Fibroblast of skin of right quadriceps (primary cell): Measurements from ENCODE around the gene ADCY7.

ENCODE experiments used
- DNase-seq: peaks from one replicate; pipeline ENCODE4 v3.0.0-alpha.2; 2013

ADCY7 gene

DNA sequence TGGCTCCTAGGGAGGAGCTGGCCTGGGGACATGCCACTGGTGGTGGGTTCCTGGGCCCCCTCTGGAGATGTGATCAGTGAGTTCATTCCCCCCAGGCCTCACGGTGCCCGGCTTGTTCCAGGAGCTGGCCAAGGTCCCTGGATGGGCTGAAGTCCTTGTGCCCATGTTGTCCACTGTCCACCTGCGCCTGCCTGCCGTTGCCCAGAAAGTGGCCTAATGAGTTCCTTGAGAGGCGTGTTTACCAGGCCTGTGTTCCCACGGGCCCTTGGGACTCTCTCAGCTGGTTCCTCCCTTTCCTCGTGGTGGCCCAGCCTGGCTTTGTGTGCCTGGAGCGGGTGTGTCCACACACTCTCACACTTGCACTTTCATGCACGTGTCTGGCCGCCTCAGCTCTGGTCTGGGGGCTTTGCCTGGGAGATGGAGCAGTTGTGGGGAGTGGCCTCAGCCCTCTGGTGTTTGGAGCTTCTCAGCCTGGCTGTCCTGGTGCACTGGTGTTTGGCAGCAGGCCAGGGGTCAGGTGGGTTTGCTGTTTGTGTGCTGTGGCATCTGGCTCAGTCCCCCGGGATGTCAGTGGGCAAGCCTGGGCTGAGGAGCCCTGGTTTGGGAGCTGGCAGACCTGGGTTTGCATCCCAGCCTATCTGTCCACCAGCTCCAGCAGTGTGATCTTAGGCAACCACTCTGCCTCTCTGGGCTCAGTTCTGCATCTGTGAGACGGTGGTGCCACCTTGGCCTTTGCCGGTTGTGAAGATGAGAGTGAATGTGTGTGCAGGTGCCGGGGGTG lies 18.0 kb downstream of the ADCY7 start:
- DNase-seq: no peak

DNA sequence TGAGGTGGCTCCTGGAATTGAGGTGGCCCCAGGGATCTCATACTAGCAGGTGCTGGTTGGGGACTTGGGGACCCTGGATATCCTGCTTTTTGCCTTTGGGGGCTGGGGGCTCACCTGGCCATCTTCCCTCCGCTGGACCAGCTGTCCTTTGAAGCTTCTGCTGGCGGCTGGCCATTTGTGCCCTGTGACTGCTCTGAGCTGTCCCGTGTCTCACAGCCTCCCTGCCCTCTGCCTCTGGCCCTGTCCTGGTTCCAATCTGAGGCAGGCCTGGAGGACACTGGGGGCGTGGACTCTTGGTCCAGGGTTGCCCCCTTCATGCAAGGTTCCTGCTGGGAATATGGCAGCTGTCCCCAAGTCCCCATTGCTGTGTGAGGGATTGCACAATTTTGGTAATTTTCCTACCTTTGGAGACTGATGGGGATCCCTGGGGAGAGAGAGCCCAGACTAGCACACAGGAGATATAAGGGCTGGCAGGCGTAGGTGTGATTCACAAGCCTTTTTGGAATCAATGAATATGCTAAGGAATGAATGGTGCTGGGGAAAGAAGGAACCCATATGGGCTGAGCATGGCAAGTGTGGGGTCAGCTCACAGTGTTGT lies 19.2 kb downstream of the ADCY7 start:
- no peak for DNase-seq

DNA sequence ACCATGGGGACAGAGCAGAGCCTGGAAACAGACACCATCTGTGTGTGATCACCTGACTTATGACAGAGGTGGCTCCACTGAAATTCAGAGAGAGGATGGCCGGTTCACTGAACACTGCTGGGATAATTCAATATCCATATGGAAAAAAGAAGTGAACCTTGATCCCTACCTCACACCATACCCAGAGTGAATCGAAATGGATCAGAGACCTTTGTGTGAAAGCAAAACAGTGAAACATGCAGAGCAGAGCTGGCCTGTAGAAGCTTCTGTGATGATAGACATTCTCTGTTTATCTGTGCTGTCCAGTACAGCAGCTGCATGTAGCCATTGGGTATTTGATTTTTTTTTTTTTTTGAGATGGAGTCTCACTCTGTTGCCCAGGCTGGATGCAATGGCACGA lies 20.3 kb downstream of the ADCY7 start:
- no peak for DNase-seq

DNA sequence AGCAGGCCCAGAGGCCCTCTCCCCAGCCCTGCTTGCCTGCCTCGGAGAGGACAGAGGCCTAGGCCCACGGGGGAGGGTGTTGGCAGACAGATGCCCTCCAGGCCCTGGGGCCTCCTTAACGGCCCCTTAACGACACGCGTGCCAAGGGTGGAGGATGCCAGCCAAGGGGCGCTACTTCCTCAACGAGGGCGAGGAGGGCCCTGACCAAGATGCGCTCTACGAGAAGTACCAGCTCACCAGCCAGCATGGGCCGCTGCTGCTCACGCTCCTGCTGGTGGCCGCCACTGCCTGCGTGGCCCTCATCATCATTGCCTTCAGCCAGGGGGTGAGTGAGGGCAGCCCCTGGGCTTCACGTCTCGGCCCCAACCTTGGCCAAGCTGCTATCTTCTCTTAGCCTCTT lies 21.7 kb downstream of the ADCY7 start:
- DNase-seq: no peak

DNA sequence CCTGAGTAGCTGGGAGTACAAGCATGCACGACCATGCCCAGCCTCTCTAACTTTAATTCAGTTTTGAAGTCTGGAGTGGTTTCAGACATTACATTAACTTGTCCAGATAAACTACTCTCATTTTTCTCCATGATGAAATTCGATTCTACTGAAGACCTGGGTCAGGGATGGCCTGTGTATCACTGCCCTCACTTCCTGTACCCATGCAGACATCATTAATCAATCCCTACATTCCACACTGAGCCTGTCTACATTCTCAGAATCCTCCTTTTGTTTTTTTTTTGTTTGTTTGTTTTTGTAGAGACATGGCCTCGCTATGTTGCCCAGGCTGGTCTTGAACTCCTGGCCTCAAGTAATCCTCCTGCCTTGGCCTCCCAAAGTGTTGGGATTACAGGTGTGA lies 22.6 kb downstream of the ADCY7 start:
- no peak for DNase-seq

DNA sequence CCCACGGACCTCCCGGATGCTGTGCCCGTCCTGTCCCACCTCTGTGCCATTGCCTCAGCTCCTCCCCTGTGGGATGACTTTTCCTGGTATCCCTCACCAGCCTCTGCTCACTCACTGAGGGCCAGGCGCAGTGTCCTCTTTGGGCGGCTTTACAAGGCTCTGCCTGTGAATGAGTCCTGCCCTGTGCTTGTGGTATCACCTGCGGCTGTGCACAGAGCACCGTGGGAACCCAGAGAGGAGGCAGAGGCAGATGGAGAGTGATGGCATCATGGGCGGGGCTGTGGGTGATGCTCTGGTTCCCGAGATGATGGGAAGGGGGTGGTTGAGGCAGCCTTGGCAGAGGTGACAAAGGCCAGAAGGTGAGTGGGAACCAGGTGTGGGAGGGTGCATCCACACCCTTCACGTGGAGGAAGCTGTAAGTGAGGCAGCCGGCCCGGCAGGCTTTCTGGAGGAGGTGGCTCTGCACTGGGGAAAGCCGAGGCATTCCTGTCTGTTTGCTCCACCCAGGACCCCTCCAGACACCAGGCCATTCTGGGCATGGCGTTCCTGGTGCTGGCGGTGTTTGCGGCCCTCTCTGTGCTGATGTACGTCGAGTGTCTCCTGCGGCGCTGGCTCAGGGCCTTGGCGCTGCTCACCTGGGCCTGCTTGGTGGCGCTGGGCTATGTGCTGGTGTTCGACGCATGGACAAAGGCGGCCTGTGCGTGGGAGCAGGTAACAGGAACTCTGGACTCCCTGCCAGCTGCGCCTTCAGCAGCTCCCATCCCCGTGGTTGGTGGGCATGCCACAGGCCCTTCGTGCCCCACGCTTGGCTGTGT lies 23.8 kb downstream of the ADCY7 start:
- no peak for DNase-seq

DNA sequence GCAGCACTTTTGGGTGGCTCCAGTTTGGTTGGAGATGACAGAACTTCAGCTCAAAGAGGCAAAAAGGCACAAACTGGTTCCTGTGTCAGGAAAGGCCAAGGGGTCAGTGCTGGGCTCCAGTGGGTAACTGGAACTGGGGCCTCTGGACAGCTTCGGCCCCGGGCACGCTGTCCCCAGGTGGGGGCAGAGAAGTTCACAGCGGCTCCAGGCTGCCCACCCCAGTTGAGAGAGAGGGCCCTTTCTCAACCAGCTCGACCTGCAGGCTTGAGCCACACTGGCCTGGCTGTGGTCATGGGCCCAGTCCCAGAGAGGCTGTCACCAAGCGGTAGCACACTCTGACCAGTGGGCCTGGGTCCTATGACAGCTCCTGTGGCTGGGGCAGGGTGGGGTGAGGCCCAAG lies 24.5 kb downstream of the ADCY7 start:
- no peak for DNase-seq

DNA sequence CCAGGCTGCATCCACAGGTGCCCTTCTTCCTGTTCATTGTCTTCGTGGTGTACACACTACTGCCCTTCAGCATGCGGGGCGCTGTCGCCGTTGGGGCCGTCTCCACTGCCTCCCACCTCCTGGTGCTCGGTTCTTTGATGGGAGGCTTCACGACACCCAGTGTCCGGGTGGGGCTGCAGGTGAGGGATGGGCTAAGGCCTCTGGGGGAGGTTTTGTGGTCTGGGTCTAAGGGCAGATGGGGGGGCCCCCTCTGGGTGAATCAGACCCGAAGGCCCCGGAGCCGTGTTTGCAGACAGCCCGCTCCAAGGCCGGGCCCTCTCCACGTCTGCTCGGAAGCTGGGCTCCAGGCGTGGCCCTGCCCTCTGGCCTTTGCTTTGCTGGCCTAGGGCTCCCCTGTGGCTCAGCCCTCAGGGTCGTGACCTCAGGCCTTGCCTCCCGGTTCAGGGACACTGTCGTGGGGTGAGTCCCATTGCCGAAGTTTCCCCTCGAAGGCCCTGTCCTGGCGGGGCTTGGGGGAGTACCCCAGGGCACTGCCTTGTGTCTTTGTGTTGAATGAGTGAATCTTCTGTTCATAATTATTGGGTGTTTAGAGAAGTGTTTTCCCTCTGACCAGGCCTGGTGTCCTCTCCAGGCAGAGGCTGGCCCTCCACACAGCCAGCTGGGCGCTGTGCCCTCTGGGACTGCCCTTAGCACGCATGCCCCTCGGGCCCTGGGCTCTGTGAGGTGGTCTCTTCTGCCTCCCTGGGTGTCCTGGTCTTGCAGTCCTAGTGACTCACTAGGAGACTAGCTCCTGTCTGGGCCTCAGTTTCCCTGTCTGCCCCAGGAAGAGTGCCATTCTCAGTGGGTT lies 25.6 kb downstream of the ADCY7 start:
- no peak for DNase-seq

DNA sequence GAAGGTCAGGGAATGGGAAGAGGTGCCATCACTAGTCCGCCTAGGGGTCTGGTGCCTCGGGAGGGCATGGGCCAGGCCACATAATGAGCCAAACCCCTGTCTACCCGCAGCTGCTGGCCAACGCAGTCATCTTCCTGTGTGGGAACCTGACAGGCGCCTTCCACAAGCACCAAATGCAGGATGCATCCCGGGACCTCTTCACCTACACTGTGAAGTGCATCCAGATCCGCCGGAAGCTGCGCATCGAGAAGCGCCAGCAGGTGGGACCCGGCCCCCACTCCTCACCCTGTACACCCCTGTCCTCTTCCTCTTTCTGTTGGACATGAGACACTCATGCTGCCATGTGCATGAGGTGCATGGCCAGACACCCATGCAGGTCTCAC lies 26.2 kb downstream of the ADCY7 start:
- DNase-seq: no peak

DNA sequence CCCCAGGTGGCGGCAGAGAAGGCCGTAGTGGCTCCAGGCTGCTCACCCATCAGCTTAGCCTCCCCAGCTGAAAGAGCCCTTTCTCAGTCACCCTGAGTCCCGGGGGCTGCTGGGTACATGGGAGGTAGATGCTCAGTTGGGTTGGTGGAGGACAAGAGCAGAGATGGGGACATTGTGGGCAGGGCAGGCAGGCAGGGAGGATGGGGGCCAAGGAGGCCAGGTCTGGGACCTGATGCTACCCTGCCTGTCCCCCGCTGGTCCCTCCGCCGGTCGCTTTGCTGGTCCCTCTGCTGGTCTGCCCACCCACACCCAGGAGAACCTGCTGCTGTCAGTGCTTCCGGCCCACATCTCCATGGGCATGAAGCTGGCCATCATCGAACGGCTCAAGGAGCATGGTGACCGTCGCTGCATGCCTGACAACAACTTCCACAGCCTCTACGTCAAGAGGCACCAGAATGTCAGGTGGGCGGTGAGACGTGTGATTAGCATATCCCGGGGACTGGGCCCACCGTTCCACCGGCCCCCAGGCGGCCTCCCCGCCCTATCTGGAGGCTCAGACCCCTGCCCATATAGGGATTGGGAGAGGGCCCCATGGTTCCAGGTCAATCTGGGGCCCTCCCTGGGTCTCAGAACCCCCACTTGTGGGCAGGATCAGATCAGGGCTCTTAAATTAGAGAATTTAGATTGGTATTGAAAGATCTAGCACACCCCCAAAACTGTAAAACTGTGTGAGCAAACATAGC lies 26.9 kb downstream of the ADCY7 start:
- DNase-seq: no peak

DNA sequence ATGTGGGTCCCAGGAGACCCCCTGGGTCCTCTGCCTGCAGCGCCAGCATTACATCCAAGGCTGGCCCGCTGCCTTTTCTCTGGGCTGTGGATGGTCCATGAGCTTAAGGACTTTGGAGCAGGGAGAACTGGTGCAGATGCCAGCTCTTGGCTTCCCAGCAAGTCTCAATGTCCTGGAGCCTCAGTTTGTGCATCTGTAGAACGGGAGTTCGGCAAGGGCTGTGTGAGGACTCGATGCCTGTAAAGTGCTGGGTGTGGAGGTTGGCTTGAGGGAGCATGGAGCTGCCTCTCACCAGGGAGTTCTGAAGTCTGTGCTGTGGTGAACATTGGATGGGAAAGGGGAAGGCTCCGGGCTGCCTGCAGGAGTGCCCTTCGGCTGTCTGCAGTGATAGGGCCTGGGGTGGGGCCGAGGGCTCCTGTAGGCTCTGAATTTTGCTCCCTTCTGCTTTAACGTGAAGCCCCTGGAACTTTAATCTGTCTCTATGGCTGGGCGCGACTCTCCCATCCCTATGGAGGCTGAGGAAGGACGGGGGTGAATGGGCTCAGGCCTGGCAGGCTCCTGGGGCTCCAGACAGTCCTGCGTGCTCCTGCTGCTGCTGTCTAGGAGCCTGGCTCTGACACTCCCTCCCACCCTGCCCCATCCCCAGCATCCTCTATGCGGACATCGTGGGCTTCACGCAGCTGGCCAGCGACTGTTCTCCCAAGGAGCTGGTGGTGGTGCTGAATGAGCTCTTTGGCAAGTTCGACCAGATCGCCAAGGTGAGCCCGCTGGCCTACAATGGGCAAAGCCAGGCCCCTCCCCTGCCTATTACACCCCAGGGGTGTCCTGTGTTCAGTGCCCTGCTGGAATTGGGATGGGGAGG lies 27.9 kb downstream of the ADCY7 start:
- no peak for DNase-seq

DNA sequence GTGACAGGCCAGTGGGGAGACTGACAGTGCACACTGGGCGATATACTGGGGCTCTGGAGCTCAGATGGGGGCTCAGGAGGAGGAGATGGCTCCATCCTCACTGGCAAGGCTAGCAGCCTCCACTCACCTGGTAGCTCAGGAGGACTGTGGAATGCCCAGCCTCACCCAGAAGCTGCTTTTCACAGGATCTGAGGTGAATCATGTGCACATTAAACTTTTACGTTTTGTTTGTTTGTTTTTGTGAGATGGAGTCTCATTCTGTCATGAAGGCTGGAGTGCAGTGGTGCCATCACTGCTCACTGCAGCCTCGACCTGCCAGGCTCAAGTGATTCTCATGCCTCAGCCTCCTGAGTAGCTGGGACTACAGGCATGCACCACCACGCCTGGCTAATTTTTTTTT lies 28.6 kb downstream of the ADCY7 start:
- no peak for DNase-seq

DNA sequence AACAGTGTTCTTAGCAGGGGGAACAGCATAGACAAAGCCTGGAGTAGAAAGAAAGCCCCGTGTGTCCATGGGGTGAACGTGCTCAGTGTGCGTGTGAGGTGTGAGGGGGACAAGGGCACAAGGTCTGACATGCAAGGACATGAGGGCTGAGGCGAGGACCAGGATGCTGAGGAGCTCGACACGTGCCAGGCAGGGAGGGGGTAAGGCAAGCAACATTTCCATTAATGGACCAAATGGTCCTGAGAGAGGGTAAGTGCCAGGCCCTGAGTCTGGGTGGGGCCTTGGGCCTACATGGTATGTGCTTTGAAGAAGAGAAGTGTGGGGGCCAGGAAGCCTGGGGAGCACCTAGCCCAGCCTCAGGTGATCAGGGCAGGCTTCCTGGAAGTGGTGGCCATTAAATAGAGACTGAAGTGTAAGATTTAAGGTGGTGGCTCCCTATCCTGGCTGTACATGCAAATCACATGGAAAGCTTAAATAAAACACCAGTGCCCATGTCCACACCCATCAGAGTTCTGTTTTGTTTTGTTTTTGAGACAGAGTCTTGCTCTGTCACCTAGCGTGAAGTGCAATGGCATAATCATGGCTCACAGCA lies 29.3 kb downstream of the ADCY7 start:
- DNase-seq: no peak

DNA sequence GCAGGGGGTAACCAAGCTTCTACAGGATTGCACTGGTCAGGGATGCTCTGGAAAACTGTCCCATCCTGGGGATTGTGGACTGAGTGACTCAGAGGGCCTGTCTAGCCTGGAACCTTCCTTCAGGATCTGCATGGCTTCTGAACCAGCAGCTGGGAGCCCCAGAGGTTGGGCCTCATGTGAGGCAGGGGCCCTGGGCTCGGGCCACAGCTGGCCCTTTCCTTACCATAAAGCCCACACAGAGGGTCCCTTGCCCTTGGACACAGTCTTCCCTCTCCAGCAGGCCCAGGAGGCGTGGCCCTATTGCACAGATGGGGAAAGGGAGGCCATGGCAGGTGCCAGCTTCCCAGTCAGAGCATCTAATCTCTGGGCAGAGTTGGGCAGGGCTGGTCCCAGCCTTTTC lies 30.5 kb downstream of the ADCY7 start:
- DNase-seq: no peak

DNA sequence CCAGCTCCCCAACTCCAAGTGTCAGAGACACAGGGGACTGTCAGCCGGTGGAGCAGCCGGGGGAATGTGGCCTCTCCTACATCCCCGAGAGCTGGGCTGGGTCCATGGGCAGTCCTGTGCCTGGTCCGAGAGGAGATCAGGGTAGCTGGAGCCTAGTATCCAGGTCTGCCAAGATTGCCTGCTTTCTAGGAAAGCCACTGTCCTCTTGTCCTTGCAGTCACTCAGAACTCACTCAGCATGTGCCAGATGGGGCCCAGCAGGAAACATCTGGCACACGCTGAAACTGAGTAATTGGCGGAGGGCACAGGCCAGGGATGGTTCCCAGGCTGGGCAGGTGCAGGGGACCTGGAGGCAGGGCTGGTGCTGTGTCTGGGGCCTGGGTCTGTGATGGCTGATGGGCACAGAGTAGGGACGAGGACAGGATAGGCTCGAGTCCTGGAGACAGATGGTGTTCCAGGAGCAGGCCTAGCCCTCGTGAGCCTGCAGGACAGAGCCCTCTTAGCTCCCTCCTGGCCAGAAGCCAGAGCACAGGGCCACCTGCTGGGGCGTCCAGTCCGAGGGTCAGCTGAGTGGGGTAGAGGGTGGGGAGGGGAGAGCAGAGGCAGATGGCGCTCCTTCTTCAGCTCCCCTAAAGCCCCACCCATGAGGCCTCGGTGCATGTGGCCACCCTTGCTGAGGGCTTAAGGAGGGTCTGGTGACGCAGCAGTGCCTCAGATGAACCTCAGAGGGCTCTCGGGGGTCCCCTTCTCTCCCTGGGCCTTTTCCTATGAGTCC lies 31.1 kb downstream of the ADCY7 start:
- no peak for DNase-seq

DNA sequence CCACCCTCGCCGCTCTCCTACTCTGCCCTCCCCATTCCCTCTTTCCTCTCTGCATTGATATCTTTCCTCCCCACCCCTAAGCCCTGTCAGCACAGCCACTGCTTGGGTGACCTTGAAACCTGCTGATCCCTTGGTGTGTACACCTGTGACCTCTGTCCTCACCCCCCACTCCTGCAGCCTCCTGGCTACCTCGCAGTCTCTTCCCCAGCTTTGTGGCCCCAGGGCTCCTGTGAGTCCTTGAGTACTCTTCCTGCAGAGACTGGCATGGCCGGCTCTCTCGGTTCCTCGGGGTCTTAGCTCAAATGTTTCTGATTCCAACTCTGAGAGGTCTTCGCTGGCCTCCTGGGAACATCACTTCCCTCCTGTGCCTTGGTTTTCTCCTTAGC lies 31.7 kb downstream of the ADCY7 start:
- no peak for DNase-seq

DNA sequence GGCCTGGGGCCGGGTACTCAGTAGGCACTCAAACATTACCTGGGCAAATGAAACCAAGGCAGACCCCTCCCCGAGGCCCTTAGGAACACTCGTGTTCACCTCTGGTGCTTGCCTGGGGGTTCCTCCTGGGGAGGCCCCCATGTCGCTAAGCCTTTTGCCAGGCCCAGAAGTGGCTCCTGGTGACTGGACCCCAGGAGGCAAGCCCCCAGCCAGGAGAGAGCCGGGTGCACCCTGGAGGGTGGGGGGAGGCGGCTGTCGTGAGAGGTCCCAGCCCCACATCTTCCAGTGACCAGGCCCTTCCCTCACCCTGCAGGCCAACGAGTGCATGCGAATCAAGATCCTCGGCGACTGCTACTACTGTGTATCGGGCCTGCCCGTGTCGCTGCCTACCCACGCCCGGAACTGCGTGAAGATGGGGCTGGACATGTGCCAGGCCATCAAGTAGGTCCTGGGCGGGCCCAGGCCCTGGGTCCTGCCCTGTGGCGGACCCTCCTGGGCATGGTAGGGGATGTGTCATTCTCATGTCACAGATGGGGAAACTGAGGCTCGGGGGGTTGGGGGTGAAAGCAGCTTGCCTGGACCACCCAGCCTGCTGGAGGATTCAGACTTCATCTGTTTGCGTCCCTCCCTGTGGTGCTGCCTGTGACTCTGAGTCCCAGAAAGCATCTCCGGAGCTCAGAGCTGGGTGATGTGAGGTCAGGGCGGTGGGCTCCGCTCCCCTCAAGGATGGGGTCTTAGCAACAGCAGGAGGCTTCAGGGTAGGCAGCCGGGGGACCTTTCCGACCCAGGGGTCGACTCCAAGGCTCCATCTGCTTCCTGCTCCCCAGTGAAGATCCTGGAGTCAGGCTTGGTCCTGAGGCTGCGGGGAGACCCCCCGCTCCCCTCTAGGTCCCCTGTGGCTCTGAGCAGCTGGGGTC lies 32.5 kb downstream of the ADCY7 start:
- no peak for DNase-seq

DNA sequence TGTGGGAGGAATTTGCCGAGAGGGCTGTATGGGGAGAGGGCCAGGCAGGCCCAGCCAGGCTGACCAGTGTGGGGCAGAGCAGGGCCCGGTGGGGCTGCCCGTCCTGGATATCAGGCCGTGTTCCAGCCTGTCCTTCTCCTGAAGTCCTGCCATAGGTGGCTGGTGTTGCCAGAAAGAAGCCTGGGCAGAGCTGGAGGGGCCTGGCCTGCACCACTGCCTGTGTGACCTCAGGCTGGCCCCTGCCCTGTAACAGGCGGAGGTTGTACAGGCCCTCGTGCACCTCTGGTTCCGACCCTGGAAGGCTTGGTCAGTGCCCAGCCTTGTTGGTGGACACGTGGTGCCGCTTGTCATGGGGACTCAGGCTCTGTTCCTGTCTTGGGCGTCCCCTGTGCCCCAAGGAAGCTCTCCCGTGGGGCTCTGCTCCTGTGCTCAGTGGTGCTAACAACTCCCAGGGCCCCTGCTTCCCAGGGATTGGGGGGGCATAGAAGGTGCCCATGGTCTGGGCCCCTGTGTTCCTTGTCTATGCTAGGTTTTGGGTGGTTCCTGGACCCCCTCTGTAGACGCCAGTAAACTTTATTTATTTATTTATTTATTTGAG lies 33.3 kb downstream of the ADCY7 start:
- no peak for DNase-seq
